ENCODE results near the gene CHD3.
"Not testable (repeated sequence)": the region's sequence is repeated elsewhere in the genome, so short reads cannot be mapped to it uniquely, and the experiment has no call there.

Gene CHD3

GRCh38 chr17:7940034-7940433, 51.4 kb downstream of the CHD3 start:
- no peak for DNase-seq

GRCh38 chr17:7940743-7941142, 52.2 kb downstream of the CHD3 start:
- DNase-seq = no peak

GRCh38 chr17:7943291-7943690, 54.7 kb downstream of the CHD3 start:
- no peak for DNase-seq

- no peak for DNase-seq
These were observed 55.7 kb downstream of the CHD3 start for GRCh38 chr17:7944326-7944725.

- no peak for DNase-seq
These were observed 57.1 kb downstream of the CHD3 start for GRCh38 chr17:7945651-7946050.

- no peak for DNase-seq
These were observed 57.9 kb downstream of the CHD3 start for GRCh38 chr17:7946441-7946840.

GRCh38 chr17:7947651-7948050, 59.1 kb downstream of the CHD3 start:
- no peak for DNase-seq

- no peak for DNase-seq
These were observed 62.0 kb downstream of the CHD3 start for GRCh38 chr17:7950578-7950977.

- no peak for DNase-seq
These were observed 62.7 kb downstream of the CHD3 start for GRCh38 chr17:7951143-7951792.

GRCh38 chr17:7953266-7953665, 64.7 kb downstream of the CHD3 start:
- DNase-seq = not testable (repeated sequence)

GRCh38 chr17:7955414-7956227, 67.0 kb downstream of the CHD3 start:
- DNase-seq = no peak

GRCh38 chr17:7956228-7956965, 67.8 kb downstream of the CHD3 start:
- DNase-seq = no peak

- no peak for DNase-seq
These were observed 71.1 kb downstream of the CHD3 start for GRCh38 chr17:7959503-7960253.

- no peak for DNase-seq
These were observed 72.8 kb downstream of the CHD3 start for GRCh38 chr17:7961421-7961820.
